ENCODE measurements around the gene MRC1.
A peak's percentile ranks its signal among the peaks of the same experiment; 100 is the strongest.

The MRC1 gene

DNA sequence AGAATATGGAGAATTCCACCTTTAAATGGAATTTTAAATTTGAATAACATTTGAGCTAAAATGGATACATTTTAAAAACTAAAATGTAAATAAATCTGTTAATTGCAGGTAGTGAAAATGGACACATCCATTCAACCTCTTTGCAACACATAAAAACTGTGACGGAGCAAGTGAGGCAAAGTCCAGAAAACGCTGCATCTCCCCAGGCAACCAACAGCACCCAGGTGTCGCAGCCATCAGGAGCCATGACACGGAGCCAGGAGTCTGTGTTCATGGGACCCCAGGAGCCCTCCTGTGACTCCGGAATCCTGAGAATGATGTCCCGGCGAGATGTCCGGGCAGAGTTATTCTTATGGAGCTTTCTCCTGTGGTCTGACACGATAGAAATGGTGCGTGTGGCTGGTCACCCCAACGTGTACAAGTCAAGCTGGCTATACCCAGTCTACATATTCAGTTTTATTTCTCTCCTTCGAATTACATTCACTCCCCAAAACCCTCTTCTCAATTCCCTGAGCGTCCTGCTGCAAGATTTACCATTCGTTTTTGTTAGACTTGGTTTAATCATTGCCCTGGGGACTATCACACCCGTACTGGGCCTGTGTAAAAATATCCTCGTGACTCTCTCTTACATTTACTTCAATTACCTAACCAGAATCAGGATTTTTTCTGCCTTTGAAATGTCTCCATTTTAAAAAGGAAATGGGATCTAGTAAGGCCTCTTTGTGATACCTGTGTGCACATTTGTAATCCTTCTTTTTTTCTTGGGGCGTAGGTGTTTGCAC, 13.1 kb upstream of the MRC1 start:
- DNase-seq (ENCODE audit: low spot score), result no peak

- DNase-seq (ENCODE audit: low spot score), result peak; percentile 8
These were observed 7.6 kb upstream of the MRC1 start for GRCh38 chr10:17801507-17801906.

GRCh38 chr10:17802350-17802749, 6.8 kb upstream of the MRC1 start:
- no peak for DNase-seq (ENCODE audit: low spot score)

DNA sequence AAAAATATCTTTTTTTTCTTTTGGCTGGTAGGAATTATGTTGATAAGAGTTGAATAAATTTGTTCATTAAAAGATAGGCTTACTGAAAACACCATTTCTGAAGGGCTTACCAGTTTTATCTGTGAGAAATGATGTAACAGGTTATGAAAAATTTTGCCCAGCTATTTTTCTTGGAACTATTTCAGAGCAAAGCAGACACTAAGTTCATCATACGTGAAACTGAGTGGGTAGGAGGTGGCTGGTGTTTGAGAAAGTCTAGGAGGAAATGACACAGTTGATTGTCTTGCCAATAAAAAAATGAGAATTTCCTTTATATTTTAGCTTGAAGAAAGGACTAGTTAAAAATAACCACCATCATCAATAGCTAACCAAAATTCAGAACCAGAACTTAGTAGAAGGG, 6.2 kb upstream of the MRC1 start:
- DNase-seq (ENCODE audit: low spot score), result no peak

DNA sequence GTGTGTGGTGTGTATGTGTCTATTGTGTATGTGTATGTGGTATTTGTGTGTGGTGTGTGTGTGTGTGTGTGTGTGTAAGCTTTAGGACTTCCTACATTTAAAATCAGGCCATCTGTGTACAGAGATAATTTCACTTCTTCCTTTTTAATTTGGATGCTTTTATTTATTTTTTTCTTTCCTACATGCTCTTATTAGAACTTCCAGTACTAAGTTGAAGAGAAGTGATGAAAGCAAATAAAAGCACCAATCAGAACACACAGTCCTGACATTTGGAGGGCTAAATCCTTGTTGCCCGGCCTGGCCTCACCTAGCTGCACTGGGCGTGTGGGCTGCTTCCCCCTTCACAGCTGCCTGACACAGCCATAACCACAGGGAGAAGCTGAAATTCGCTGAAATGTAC, 3.8 kb upstream of the MRC1 start:
- no peak for DNase-seq (ENCODE audit: low spot score)

GRCh38 chr10:17805921-17806577, 3.1 kb upstream of the MRC1 start:
- DNase-seq (ENCODE audit: low spot score), result no peak

DNA sequence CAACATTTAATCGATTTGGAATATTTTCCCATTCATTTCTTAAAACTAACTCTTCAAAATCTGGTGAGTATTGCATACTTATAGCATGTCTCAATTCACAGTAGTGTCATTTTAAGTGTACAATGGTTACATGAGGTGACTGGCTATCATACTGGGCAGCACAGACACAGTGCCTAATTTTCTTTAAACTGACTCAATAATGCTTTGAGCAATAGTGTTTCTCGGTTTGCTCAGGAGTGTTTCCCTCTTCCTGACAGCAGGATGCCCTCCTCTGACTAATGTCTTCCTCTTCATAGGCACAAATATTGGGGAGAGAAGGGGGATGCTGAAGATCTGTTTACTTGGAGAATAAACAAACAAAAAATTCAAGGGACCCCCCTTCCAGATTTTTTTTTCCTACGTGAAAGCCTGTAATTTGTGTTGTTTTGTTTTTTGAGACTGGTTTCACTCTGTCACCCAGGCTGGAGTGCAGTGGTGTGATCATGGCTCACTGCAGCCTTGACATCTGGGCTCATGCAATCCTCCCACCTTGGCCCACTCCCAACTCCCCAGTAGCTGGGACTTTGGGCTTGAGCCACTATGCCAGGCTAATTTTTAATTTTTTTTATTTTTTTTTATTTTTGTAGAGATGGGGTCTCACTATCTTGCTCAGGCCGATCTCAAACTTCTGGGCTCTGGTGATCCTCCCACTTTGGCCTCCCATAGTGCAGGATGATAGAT, 2.2 kb downstream of the MRC1 start:
- DNase-seq (ENCODE audit: low spot score), result no peak

DNA sequence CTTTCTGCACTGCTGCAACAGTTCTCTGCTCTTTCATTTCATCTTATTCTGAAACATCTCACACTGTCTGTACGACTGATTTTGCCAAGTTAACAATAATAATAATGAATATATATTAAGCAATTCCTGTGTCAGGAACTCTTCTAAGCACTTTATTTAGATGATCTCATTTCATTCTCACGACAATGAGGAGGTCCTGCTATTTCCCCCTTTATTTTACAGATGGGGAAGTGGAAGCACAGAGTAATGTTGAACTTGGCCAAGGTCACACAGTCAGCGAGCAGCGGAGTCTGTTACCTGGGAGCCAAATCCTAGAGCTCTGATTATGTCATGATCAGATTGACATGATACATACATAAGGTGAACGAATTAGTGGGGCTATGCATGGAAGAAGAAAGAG, 5.8 kb downstream of the MRC1 start:
- no peak for DNase-seq (ENCODE audit: low spot score)

GRCh38 chr10:17816199-17816598, 7.1 kb downstream of the MRC1 start:
- DNase-seq (ENCODE audit: low spot score), result no peak

DNA sequence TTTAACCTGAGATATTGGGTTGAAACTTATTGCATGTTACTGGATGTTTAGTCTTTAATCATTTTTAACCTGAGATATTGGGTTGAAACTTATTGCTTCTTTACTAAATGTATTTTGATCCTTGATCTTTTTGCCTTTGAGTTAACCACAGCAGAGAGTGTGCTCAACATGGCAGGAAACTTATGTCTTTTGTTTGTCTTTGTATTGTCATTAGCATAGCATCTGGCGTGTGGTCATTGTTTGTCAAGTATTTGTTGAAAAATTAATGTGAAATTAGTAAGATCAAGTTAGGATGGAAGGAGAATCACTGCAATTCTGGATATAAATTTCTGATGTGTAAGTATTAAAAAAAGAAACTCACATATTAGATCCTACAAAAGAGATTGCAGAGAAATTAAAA, 8.2 kb downstream of the MRC1 start:
- DNase-seq (ENCODE audit: low spot score), result no peak

GRCh38 chr10:17817790-17818189, 8.6 kb downstream of the MRC1 start:
- no peak for DNase-seq (ENCODE audit: low spot score)

GRCh38 chr10:17819836-17820235, 10.7 kb downstream of the MRC1 start:
- DNase-seq (ENCODE audit: low spot score), result no peak

DNA sequence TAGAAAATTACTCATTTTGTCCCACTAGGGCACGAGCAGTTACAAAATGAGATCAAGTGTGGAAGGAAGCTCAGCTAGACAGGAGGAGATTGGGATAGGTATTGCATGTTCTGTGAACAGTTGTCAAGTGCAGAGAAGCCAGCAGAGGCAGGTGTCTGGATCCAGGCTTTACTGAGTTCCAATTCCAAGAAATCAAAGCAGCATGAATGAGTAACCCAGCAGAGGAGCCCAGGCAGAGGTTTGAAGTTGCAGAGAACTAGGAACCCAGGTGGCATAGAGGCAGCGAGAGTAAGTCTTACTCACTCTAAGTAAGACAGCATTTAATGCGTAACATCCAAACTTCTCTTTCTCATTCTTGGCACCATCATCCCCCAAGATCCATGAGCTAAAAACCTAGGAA, 11.8 kb downstream of the MRC1 start:
- peak; percentile 30 for DNase-seq (ENCODE audit: low spot score)

DNA sequence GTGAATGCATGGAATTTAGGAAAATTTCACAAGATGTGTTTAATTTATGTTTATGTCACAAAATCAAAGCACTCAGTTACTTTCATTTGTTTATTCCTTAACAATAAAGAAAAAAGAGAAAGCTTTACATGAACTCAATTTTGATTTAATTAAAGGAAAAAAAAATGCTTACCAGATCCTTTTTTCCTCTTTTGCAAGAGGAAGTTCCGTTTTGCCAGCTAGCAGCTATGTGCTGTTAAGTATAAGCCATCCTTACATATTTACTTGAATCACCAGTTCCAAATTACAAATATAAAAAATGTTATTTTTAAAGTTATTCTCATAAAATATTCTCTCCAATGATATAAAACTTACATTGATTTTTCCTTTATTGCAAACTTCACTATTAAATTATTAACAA, 12.7 kb downstream of the MRC1 start:
- DNase-seq (ENCODE audit: low spot score), result no peak

DNA sequence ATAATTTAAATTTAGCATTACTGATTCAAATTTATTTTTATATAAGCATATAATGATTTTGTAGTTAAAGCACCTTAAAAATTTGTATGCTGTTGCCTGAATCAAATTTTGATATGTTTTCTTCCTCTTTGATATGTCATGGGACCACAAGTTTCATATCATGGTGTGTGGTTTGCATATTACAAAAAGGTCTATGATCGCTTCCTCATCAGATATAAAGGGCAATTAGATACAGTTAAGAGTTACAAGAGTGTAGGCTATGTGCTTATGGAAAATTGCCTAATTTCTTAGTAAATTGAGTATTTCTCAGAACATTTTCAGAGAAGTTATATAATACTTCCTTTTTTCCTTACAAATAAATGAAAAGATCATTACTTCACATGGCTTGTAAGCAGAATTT, 22.2 kb downstream of the MRC1 start:
- DNase-seq (ENCODE audit: low spot score), result no peak

DNA sequence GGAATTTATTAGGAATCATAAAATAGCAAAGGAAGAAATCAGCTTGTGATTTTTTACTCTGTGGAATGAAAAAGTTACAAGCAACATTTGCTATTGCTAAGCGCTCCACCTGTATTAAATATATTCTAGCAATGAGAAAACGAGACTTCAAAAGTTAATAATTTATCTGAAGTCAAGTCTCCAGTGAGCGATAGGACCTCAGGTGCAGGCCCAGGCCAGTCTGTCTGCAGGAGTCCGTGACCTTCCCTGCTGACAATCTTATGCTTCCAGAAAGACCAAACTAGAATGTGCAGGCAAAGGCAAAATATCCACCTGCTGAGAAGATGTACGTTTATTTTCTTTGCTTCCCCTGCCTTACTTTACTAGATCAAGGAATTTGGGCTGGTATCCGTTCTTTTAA, 22.7 kb downstream of the MRC1 start:
- DNase-seq (ENCODE audit: low spot score), result no peak

- DNase-seq (ENCODE audit: low spot score), result no peak
These were observed 24.5 kb downstream of the MRC1 start for GRCh38 chr10:17833656-17834055.

GRCh38 chr10:17835688-17836087, 26.5 kb downstream of the MRC1 start:
- no peak for DNase-seq (ENCODE audit: low spot score)

DNA sequence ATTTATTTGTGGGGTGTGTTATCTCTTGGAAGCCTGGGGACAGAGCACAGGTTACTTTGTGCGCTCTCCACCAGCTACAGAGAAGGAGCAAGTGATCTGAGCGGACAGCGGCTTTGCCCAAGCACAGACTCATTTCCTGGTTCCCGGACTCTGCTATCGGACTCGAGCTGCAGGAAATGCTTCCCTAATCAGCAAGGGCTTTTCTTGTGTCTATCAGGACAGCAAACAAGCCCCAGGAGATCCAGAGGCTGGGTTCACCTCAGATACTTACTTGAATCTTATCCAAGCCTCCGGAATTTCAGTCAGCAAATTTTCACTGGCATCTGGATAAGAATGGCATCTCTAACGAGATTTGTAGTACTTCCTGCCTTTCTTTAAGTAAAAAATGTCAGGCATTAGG, 27.8 kb downstream of the MRC1 start:
- DNase-seq (ENCODE audit: low spot score), result no peak

DNA sequence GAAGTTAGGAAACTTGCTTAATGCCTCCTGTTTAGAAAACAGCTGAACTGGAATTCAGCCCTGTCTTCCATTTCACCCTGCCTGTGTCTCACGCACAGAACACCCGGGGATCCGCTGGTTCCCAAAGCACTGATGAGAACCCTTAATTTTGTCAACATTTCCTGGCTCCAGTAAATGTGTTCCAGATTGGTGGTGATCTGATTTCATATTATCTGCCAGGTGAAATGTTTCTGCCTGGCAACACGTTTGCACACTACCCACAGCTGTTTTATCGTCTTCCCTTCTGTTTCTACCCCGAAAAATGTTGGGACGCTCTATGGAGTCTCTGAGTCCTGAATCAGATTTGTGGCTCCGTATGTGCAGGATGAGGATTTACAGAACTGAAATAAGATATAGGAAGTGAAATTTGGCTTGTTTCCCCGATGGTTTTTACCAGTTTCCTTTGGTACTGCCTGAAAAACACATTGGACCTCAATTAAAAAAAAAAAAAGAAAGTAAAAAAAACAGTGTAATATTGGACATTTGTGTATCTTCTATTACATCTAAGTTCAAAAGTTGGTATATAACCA, 29.0 kb downstream of the MRC1 start:
- peak; percentile 13 for DNase-seq (ENCODE audit: low spot score)

DNA sequence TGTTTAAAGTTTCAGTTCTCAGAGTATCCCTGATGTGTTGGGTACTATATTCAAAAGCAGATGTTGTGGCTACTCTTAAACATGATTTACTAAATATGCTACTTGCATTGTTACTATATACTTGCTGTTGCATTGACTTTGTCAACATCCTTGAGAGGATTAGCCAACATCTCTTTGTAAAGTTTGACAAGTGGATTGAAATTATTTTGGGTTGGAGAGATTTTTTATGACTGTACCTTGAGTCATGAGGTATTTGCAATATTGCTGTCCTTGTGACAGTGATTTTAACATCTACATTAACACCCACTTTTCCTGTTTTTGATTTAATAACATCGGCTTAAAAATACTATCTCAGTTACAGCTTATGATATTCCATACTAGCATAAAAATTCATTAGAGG, 31.9 kb downstream of the MRC1 start:
- DNase-seq (ENCODE audit: low spot score), result no peak

GRCh38 chr10:17842641-17843040, 33.5 kb downstream of the MRC1 start:
- DNase-seq (ENCODE audit: low spot score), result no peak
